ENCODE measurements around the gene PRPF6. TPM values are rescaled to one million over a fixed set of nuclear protein-coding genes. Genes with fewer than 3 reads are reported as not detected.

Gene PRPF6
- total RNA-seq, 2 donors from 2014 or later: 32.9 to 43.6 TPM

GRCh38 chr20:64022671-64023360, 41.9 kb downstream of the PRPF6 start:
- no peak overlapping the region for H3K27ac ChIP-seq
- no peaks in the 10 kb centered on the region for H3K4me1 ChIP-seq
- no peak for DNase-seq (ENCODE audit: low spot score)
- H3K4me3 ChIP-seq: no peak overlapping the region
- no peak for TF ChIP-seq CTCF (IDR thresholded peaks at IDR 0.05)
- H3K9me3 ChIP-seq: no peaks in the 10 kb centered on the region
- peaks cover 87% of the 10 kb centered on the region for H3K36me3 ChIP-seq
- no peaks in the 10 kb centered on the region for H3K27me3 ChIP-seq

GRCh38 chr20:64023361-64024140, 42.6 kb downstream of the PRPF6 start:
- Histone ChIP-seq H3K36me3 (peaks cover 89% of the 10 kb centered on the region), H3K27ac (no peak overlapping the region), H3K9me3 (no peaks in the 10 kb centered on the region), H3K4me3 (no peak overlapping the region), H3K27me3 (no peaks in the 10 kb centered on the region), H3K4me1 (no peaks in the 10 kb centered on the region)
- TF ChIP-seq CTCF (IDR thresholded peaks at IDR 0.05): no peak
- no peak for DNase-seq (ENCODE audit: low spot score)

- Histone ChIP-seq H3K9me3 (no peaks in the 10 kb centered on the region), H3K4me3 (no peak overlapping the region), H3K27ac (no peak overlapping the region), H3K4me1 (no peaks in the 10 kb centered on the region), H3K36me3 (peaks cover 89% of the 10 kb centered on the region), H3K27me3 (no peaks in the 10 kb centered on the region)
- TF ChIP-seq CTCF (IDR thresholded peaks at IDR 0.05): no peak
- DNase-seq (ENCODE audit: low spot score): no peak
Measured at GRCh38 chr20:64024141-64024990, 43.4 kb downstream of the PRPF6 start.

- no peaks in the 10 kb centered on the region for H3K4me1 ChIP-seq
- H3K27me3 ChIP-seq: no peaks in the 10 kb centered on the region
- no peak overlapping the region for H3K4me3 ChIP-seq
- H3K9me3 ChIP-seq: no peaks in the 10 kb centered on the region
- DNase-seq (ENCODE audit: low spot score): no peak
- H3K27ac ChIP-seq: no peak overlapping the region
- H3K36me3 ChIP-seq: peaks cover 91% of the 10 kb centered on the region
- TF ChIP-seq CTCF (IDR thresholded peaks at IDR 0.05): no peak
Measured at GRCh38 chr20:64025101-64025825, 44.3 kb downstream of the PRPF6 start.

GRCh38 chr20:64025826-64026412, 45.0 kb downstream of the PRPF6 start:
- Histone ChIP-seq H3K9me3 (no peaks in the 10 kb centered on the region), H3K4me3 (no peak overlapping the region), H3K27me3 (no peaks in the 10 kb centered on the region), H3K27ac (no peak overlapping the region), H3K4me1 (no peaks in the 10 kb centered on the region), H3K36me3 (peaks cover 94% of the 10 kb centered on the region)
- DNase-seq (ENCODE audit: low spot score): no peak
- TF ChIP-seq CTCF (IDR thresholded peaks at IDR 0.05): no peak
